WTC11 (cell line): Measurements from ENCODE around the gene TMEM235. TPM values are rescaled to one million over a fixed set of nuclear protein-coding genes. Genes with fewer than 3 reads are reported as not detected.

Experiments
- ATAC-seq: fragments of 200-7000 bp; cut with Tn5 transposase; 2 replicates; pipeline ENCODE4 v1.10.0; 2021; ENCODE audit warnings: mild to moderate bottlenecking, moderate library complexity
- CTCF ChIA-PET: fragments of 300-600 bp; sonication (Branson Sonifier 250); formaldehyde crosslinking; loops from one replicate; lab custom pipeline; 2021; ENCODE audit warnings: antibody characterized with exemption; lab: Charles Lee
- POLR2A ChIA-PET: fragments of 350-600 bp; sonication (Branson Sonifier 250); formaldehyde crosslinking; loops from one replicate; lab custom pipeline; 2021; ENCODE audit warnings: antibody characterized with exemption; lab: Charles Lee
- DNase-seq: peaks from one replicate; pipeline ENCODE4 v3.0.0; 2021; ENCODE audit warnings: low spot score
- H3K27ac Mint-ChIP-seq: 2 replicates; pipeline ENCODE4 v1.8.0; 2021; ENCODE audit warnings: mixed read lengths
- H3K27me3 Mint-ChIP-seq: 2 replicates; pipeline ENCODE4 v1.8.0; 2021; ENCODE audit warnings: low read depth, mild to moderate bottlenecking, moderate library complexity, mixed read lengths
- H3K36me3 Mint-ChIP-seq: 2 replicates; pipeline ENCODE4 v1.8.0; 2021; ENCODE audit warnings: mixed read lengths
- H3K4me1 Mint-ChIP-seq: 2 replicates; pipeline ENCODE4 v1.8.0; 2022; ENCODE audit warnings: mixed read lengths
- H3K4me3 Mint-ChIP-seq: 2 replicates; pipeline ENCODE4 v1.8.0; 2021; ENCODE audit warnings: mild to moderate bottlenecking, moderate library complexity, mixed read lengths
- H3K9me3 Mint-ChIP-seq: 2 replicates; pipeline ENCODE4 v1.8.0; 2021; ENCODE audit warnings: mixed read lengths
- ATF1 ChIP-seq: sonication (generic); formaldehyde crosslinking; IDR thresholded peaks from 2 replicates; pipeline ENCODE4 v1.8.1; 2023; ENCODE audit warnings: mild to moderate bottlenecking, moderate library complexity, missing genetic modification reagents
- ATF6 ChIP-seq: sonication (generic); formaldehyde crosslinking; IDR thresholded peaks from 2 replicates; pipeline ENCODE4 v1.8.1; 2023; ENCODE audit warnings: mild to moderate bottlenecking, missing genetic modification reagents
- CBFB ChIP-seq: sonication (generic); formaldehyde crosslinking; IDR thresholded peaks from 2 replicates; pipeline ENCODE4 v1.8.1; 2022; ENCODE audit warnings: mild to moderate bottlenecking, low read depth, missing genetic modification reagents
- CTCF ChIP-seq: fragments of 200-600 bp; IDR thresholded peaks from 2 replicates; pipeline ENCODE4 v1.8.0; 2022; ENCODE audit warnings: antibody characterized with exemption
- EMX1 ChIP-seq: fragments of 250-450 bp; sonication (Bioruptor Pico); IDR thresholded peaks from 2 replicates; pipeline ENCODE4 v1.8.0; 2021; ENCODE audit warnings: mild to moderate bottlenecking
- FOXP1 ChIP-seq: sonication (generic); formaldehyde crosslinking; IDR thresholded peaks from 2 replicates; pipeline ENCODE4 v1.8.0; 2022; ENCODE audit warnings: missing genetic modification reagents, mild to moderate bottlenecking, moderate library complexity, borderline replicate concordance
- GTF2I ChIP-seq: fragments of 250-450 bp; sonication (Bioruptor Pico); conservative IDR thresholded peaks from 2 replicates; pipeline ENCODE4 v1.4.0; 2021; ENCODE audit warnings: mild to moderate bottlenecking
- JAZF1 ChIP-seq: fragments of 250-450 bp; sonication (Bioruptor Pico); IDR thresholded peaks from 2 replicates; pipeline ENCODE4 v1.9.0; 2021; ENCODE audit warnings: moderate library complexity, mild to moderate bottlenecking, inconsistent platforms
- MYBL2 ChIP-seq: sonication (generic); formaldehyde crosslinking; IDR thresholded peaks from 2 replicates; pipeline ENCODE4 v1.8.1; 2023; ENCODE audit warnings: mild to moderate bottlenecking, moderate library complexity, missing genetic modification reagents
- NFATC4 ChIP-seq: fragments of 250-450 bp; sonication (Bioruptor Pico); IDR thresholded peaks from 2 replicates; pipeline ENCODE4 v1.9.0; 2021; ENCODE audit warnings: mild to moderate bottlenecking
- NFYB ChIP-seq: sonication (generic); formaldehyde crosslinking; conservative IDR thresholded peaks from 2 replicates; pipeline ENCODE4 v1.8.0; 2022; ENCODE audit warnings: low read depth, missing genetic modification reagents
- NR2C2 ChIP-seq: sonication (generic); formaldehyde crosslinking; IDR thresholded peaks from 2 replicates; pipeline ENCODE4 v1.8.0; 2022; ENCODE audit warnings: mild to moderate bottlenecking, missing genetic modification reagents
- OVOL2 ChIP-seq: fragments of 250-450 bp; sonication (Bioruptor Pico); IDR thresholded peaks from 2 replicates; pipeline ENCODE4 v1.9.0; 2021; ENCODE audit warnings: mild to moderate bottlenecking, borderline replicate concordance
- SP1 ChIP-seq: sonication (generic); formaldehyde crosslinking; conservative IDR thresholded peaks from 2 replicates; pipeline ENCODE4 v1.8.1; 2022; ENCODE audit warnings: missing genetic modification reagents
- USF2 ChIP-seq: sonication (generic); formaldehyde crosslinking; IDR thresholded peaks from 2 replicates; pipeline ENCODE4 v1.8.1; 2023; ENCODE audit warnings: mild to moderate bottlenecking, missing genetic modification reagents, moderate library complexity
- ZNF512 ChIP-seq: sonication (generic); formaldehyde crosslinking; IDR thresholded peaks from 2 replicates; pipeline ENCODE4 v1.8.1; 2022; ENCODE audit warnings: missing genetic modification reagents, borderline replicate concordance
- total RNA-seq: library from RNA; stranded (reverse); gene quantifications from 3 replicates; pipeline ENCODE4 v1.2.3, GENCODE V29; 2021
- TF ChIP-seq, protein P1 (sequence below): fragments of 250-450 bp; sonication (Bioruptor Pico); conservative IDR thresholded peaks from 2 replicates; pipeline ENCODE4 v1.9.0; 2021; ENCODE audit warnings: mild to moderate bottlenecking
- TF ChIP-seq, protein P2 (sequence below): sonication (generic); formaldehyde crosslinking; IDR thresholded peaks from 2 replicates; pipeline ENCODE4 v1.8.0; 2022; ENCODE audit warnings: mild to moderate bottlenecking, missing genetic modification reagents
- TF ChIP-seq, protein P3 (sequence below): sonication (generic); formaldehyde crosslinking; IDR thresholded peaks from 2 replicates; pipeline ENCODE4 v1.8.0; 2023; ENCODE audit warnings: mild to moderate bottlenecking, missing genetic modification reagents

Gene TMEM235
- total RNA-seq, 1 experiment from 2014 or later: 0.24 TPM

- no peak for TF ChIP-seq CTCF
- TF ChIP-seq NFATC4 (CRISPR knock-in tag): no peak
- TF ChIP-seq JAZF1 (CRISPR knock-in tag): no peak
- no peak for TF ChIP-seq USF2 (CRISPR knock-in tag)
- TF ChIP-seq OVOL2 (CRISPR knock-in tag): no peak
- TF ChIP-seq ATF6 (CRISPR knock-in tag): no peak
- TF ChIP-seq ATF1 (CRISPR knock-in tag): no peak
- no peak for TF ChIP-seq MYBL2 (CRISPR knock-in tag)
- TF ChIP-seq NFYB: no peak
- TF ChIP-seq NR2C2 (CRISPR knock-in tag): no peak
- TF ChIP-seq FOXP1 (CRISPR knock-in tag): no peak
- no peak for TF ChIP-seq SP1 (CRISPR knock-in tag)
- TF ChIP-seq GTF2I: no peak
- TF ChIP-seq ZNF512: no peak
- TF ChIP-seq, protein P1, sequence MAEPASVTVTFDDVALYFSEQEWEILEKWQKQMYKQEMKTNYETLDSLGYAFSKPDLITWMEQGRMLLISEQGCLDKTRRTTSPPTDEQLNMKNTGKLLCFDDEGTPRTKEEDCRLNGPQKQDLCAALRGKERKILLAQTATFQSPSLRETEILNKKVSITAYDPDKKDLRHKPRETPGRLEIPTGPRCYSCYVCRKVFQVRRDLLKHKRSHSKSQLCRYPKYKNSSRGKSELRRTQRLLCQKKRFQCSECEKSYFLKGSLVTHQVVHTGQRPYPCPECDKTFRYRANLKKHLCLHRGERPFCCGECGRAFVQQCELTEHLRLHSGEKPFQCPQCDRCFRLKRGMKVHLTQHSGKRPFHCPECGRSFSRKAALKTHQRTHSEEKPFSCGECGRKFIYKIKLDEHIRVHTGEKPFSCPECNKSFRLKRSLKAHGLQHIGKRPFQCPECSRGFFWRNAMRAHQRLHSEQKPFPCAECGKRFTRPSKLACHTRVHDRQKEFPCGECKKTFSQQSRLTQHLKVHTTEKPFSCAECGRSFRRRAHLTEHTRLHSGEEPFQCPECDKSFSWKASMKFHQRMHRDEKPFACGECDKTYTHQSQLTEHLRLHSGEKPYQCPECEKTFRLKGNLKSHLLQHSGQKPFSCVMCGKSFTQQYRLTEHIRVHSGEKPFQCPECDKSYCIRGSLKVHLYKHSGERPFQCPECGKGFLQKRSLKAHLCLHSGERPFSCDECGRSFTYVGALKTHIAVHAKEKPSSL (CRISPR knock-in tag): no peak
- TF ChIP-seq, protein P2, sequence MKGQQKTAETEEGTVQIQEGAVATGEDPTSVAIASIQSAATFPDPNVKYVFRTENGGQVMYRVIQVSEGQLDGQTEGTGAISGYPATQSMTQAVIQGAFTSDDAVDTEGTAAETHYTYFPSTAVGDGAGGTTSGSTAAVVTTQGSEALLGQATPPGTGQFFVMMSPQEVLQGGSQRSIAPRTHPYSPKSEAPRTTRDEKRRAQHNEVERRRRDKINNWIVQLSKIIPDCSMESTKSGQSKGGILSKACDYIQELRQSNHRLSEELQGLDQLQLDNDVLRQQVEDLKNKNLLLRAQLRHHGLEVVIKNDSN: no peak
- no peak for TF ChIP-seq CBFB (CRISPR knock-in tag)
- TF ChIP-seq, protein P3, sequence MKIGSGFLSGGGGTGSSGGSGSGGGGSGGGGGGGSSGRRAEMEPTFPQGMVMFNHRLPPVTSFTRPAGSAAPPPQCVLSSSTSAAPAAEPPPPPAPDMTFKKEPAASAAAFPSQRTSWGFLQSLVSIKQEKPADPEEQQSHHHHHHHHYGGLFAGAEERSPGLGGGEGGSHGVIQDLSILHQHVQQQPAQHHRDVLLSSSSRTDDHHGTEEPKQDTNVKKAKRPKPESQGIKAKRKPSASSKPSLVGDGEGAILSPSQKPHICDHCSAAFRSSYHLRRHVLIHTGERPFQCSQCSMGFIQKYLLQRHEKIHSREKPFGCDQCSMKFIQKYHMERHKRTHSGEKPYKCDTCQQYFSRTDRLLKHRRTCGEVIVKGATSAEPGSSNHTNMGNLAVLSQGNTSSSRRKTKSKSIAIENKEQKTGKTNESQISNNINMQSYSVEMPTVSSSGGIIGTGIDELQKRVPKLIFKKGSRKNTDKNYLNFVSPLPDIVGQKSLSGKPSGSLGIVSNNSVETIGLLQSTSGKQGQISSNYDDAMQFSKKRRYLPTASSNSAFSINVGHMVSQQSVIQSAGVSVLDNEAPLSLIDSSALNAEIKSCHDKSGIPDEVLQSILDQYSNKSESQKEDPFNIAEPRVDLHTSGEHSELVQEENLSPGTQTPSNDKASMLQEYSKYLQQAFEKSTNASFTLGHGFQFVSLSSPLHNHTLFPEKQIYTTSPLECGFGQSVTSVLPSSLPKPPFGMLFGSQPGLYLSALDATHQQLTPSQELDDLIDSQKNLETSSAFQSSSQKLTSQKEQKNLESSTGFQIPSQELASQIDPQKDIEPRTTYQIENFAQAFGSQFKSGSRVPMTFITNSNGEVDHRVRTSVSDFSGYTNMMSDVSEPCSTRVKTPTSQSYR: no peak
- TF ChIP-seq EMX1: no peak
- Mint-ChIP-seq H3K4me1 (peaks cover 4% of the 10 kb centered on the region; the same call in 1 of the 2 replicates), H3K27me3 (no peaks in the 10 kb centered on the region), H3K27ac (no peak overlapping the region), H3K9me3 (peaks cover 5% of the 10 kb centered on the region), H3K4me3 (no peak overlapping the region), H3K36me3 (no peaks in the 10 kb centered on the region)
- DNase-seq (no peak), ATAC-seq (no peak)
- ChIA-PET POLR2A (no interaction called here), CTCF (interaction anchor here (1.0 kb wide), 2 partner anchors 11 to 155 kb away, joined by 3 read pairs; no protein-coding TSS in a partner anchor)
Measured at GRCh38 chr17:78240012-78240655, 8.7 kb downstream of the TMEM235 start.
